ENCODE results near the gene ZFHX3. TPM values are rescaled to one million over a fixed set of nuclear protein-coding genes. Genes with fewer than 3 reads are reported as not detected.
"Not testable (repeated sequence)": the region's sequence is repeated elsewhere in the genome, so short reads cannot be mapped to it uniquely, and the experiment has no call there.

Gene ZFHX3
- polyA plus RNA-seq, 1 experiment, result 2.2 TPM

GRCh38 chr16:73010150-73010676, 37.7 kb downstream of the ZFHX3 start:
- Histone ChIP-seq H3K36me3 (ENCODE audit: control insufficient read depth, insufficient read depth, low read length) (no peaks in the 10 kb centered on the region), H3K4me3 (ENCODE audit: low read depth, low read length) (no peak overlapping the region), H3K27me3 (ENCODE audit: control insufficient read depth, insufficient read depth, low read length) (no peaks in the 10 kb centered on the region)
- POLR2A ChIA-PET, result no interaction called here
- CTCF ChIA-PET, result no interaction called here
- TF ChIP-seq, protein P1, sequence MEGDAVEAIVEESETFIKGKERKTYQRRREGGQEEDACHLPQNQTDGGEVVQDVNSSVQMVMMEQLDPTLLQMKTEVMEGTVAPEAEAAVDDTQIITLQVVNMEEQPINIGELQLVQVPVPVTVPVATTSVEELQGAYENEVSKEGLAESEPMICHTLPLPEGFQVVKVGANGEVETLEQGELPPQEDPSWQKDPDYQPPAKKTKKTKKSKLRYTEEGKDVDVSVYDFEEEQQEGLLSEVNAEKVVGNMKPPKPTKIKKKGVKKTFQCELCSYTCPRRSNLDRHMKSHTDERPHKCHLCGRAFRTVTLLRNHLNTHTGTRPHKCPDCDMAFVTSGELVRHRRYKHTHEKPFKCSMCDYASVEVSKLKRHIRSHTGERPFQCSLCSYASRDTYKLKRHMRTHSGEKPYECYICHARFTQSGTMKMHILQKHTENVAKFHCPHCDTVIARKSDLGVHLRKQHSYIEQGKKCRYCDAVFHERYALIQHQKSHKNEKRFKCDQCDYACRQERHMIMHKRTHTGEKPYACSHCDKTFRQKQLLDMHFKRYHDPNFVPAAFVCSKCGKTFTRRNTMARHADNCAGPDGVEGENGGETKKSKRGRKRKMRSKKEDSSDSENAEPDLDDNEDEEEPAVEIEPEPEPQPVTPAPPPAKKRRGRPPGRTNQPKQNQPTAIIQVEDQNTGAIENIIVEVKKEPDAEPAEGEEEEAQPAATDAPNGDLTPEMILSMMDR (IDR thresholded peaks at IDR 0.05; ENCODE audit: insufficient read depth, low read depth, low read length), result no peak
- no peak for DNase-seq (ENCODE audit: low read depth)

GRCh38 chr16:73009710-73010109, 38.2 kb downstream of the ZFHX3 start:
- DNase-seq (ENCODE audit: low read depth); H3K36me3 ChIP-seq (ENCODE audit: control insufficient read depth, insufficient read depth, low read length); H3K27me3 ChIP-seq (ENCODE audit: control insufficient read depth, insufficient read depth, low read length); H3K4me3 ChIP-seq (ENCODE audit: low read depth, low read length); CTCF ChIA-PET; POLR2A ChIA-PET: not testable (repeated sequence)

DNA sequence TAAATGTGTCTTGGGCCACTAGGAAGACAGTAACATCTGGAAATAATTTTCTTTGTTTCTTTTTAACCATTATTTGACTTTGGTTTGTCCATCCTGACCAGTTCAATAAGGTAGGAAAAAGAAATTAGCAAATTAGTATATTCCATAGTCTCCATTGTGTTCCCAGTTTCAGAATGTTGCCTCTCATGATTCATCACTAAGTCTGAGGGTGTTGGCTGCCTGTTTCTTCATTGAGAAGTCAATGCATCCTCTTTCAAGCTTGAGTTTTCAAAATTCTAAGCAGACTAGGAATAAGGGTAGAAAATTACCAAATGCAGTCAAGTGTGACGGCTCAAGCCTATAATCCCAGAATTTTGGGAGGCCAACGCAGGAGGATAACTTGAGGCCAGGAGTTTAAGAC, 41.9 kb downstream of the ZFHX3 start:
- ChIA-PET CTCF (interaction anchor here (0.7 to 1.3 kb wide), 4 partner anchors 11 to 174 kb away, joined by 3 to 5 read pairs (median 4); no protein-coding TSS in a partner anchor), POLR2A (interaction anchor here (0.5 kb wide), 1 partner anchor 267 kb away, joined by 3 read pairs; no protein-coding TSS in a partner anchor)
- no peaks in the 10 kb centered on the region for H3K27me3 ChIP-seq (ENCODE audit: control insufficient read depth, insufficient read depth, low read length)
- DNase-seq (ENCODE audit: low read depth), result no peak
- no peaks in the 10 kb centered on the region for H3K36me3 ChIP-seq (ENCODE audit: control insufficient read depth, insufficient read depth, low read length)
- TF ChIP-seq, protein P1 (IDR thresholded peaks at IDR 0.05; ENCODE audit: insufficient read depth, low read depth, low read length), result no peak
- H3K4me3 ChIP-seq (ENCODE audit: low read depth, low read length), result no peak overlapping the region

DNA sequence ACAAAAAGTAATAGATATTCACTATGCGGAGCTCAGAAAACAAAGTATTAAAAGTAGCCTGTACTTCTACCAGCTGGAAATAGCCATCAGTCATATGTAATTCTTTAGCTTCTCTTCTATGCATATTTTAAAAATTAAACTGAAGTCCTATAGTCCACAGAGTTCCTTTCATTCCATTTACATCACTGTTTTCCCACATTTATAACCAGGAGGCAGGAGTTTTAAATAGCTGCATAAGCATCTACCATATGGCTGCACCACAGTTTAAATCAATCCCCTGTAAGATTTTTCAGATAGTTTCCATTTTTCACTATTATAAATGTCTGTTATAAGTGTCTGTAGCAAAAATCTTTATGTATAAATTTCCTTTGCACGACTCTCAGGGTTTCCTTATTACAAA, 45.1 kb downstream of the ZFHX3 start:
- no peak for DNase-seq (ENCODE audit: low read depth)
- ChIA-PET POLR2A (no interaction called here), CTCF (interaction anchor here (0.5 to 3.9 kb wide), 6 partner anchors 9 to 184 kb away, joined by 3 to 12 read pairs (median 4); no protein-coding TSS in a partner anchor)
- Histone ChIP-seq H3K4me3 (ENCODE audit: low read depth, low read length) (no peak overlapping the region), H3K36me3 (ENCODE audit: control insufficient read depth, insufficient read depth, low read length) (no peaks in the 10 kb centered on the region; the same call in 1 of the 2 replicates), H3K27me3 (ENCODE audit: control insufficient read depth, insufficient read depth, low read length) (no peaks in the 10 kb centered on the region)
- TF ChIP-seq, protein P1 (IDR thresholded peaks at IDR 0.05; ENCODE audit: insufficient read depth, low read depth, low read length), result no peak

- Histone ChIP-seq H3K27me3 (ENCODE audit: control insufficient read depth, insufficient read depth, low read length) (no peaks in the 10 kb centered on the region), H3K4me3 (ENCODE audit: low read depth, low read length) (no peak overlapping the region), H3K36me3 (ENCODE audit: control insufficient read depth, insufficient read depth, low read length) (no peaks in the 10 kb centered on the region; the same call in 1 of the 2 replicates)
- CTCF ChIA-PET, result interaction anchor here (0.7 to 3.9 kb wide), 4 partner anchors 20 to 534 kb away, joined by 3 to 12 read pairs (median 3); no protein-coding TSS in a partner anchor
- DNase-seq (ENCODE audit: low read depth), result no peak
- POLR2A ChIA-PET, result interaction anchor here (0.5 kb wide), 1 partner anchor 12 kb away, joined by 3 read pairs; no protein-coding TSS in a partner anchor
- TF ChIP-seq, protein P1 (IDR thresholded peaks at IDR 0.05; ENCODE audit: insufficient read depth, low read depth, low read length), result no peak
Observed at GRCh38 chr16:73000907-73001521, 46.9 kb downstream of the ZFHX3 start.
